Posterior cingulate gyrus (tissue), 11 donors: Measurements from ENCODE around the gene ADAMTS20.

Experiments used
- DNase-seq, 10 donors: peaks; one replicate each; pipeline versions ENCODE4 v3.0.0 to v3.0.0-alpha.2; 2020 to 2021; ENCODE audit warnings: mixed read lengths in 3 of 10
- intact Hi-C: fragments of 100-400 bp; cut with DNase I; formaldehyde crosslinking; loops from one replicate; pipeline ENCODE4 v1.15.1; 2023

The ADAMTS20 gene

DNA sequence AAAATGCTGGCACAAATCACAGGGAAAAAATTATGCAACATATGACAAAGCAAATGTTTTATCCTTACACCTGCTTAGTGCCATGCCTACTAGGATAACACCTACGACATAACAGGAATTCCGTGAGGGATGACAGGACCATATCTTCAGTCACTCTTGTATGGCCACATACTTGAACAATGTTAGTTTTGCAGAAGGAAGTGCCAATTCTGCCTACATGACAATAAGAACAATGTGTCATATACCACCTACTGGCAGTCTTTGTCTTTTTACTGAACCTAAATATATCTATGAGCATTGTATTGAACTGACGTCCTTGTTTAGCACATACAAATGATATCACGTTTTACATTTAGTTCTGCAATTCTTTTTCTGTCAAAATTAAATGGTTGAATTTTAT is 234.0 kb downstream of the ADAMTS20 start:
- DNase-seq, result no peak

DNA sequence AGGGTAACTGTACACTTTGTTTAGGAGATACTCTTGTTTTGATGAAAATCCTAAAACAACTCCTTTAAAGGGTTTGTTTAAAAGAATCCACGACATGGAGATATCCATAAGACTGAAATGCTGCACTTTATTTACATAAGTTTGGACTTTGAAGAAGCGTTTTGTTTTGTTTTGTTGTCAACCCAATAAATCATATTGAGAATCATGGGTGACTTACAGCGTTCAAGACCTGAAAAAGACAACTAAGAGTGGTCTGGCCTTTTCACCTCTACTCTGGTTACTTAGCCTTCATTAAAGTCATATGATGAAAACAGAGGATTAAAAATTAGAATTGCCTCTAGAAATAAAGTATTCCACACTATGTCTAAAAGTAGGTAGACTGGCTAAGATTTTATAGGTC is 234.8 kb downstream of the ADAMTS20 start:
- intact Hi-C loops, result no loop called here
- DNase-seq, result no peak

More for the DNA sequence above, 234.0 kb downstream of the ADAMTS20 start:
- intact Hi-C loops, result no loop called here

GRCh38 chr12:43316520-43316919 is 235.5 kb downstream of the ADAMTS20 start:
- intact Hi-C loops, result no loop called here

GRCh38 chr12:43315961-43316360 is 236.0 kb downstream of the ADAMTS20 start:
- no peak for DNase-seq

More at GRCh38 chr12:43316520-43316919, 235.5 kb downstream of the ADAMTS20 start:
- no peak for DNase-seq

DNA sequence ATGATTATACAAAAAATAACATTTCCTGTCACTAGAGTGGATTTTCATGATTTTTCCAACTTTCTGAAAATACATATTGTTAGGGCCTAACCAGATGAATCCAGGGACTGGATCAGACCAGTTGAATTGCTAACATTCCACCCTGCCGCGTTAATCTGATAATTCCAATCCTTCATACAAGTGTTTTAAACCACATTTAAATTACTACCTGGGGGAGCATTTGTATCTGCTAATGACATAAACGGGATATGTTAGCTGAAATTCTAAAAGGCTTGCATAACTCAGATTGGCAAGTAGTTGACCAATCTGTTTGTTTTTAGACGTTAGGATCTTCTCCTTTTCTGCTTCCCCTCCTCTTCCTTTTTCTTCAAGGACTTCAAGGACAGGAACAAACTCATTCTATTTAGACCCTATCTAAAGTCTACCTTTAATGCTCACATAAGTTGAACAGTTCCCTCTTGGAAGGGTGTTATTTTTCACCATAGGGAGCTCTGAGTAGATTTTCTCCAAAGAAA is 239.0 kb downstream of the ADAMTS20 start:
- DNase-seq, result no peak
- intact Hi-C loops, result no loop called here

More at GRCh38 chr12:43315961-43316360, 236.0 kb downstream of the ADAMTS20 start:
- intact Hi-C loops, result no loop called here

DNA sequence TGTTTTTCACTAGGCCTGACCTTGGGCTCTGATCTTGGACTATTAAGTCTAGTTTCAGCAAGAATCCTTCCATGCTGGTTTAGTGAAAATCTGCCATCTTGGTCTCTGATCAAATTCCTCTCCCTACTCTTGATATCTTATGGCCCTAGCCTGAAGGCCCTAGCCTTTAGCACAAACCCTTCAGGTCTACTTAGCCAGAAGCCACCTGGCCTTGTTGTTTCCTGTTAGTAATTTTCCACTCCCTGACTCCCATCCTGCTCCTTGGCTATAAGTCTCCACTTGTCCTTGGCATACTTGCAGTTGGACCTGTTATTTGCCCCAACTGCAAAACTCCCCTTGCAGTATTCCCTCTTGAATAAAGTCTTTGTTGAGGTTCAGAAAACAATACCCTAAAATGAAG is 241.4 kb downstream of the ADAMTS20 start:
- intact Hi-C loops, result no loop called here
- no peak for DNase-seq

- intact Hi-C loops, result no loop called here
Measured at GRCh38 chr12:43309959-43310358, 242.0 kb downstream of the ADAMTS20 start.

GRCh38 chr12:43308776-43309175 is 243.2 kb downstream of the ADAMTS20 start:
- intact Hi-C loops, result no loop called here
- no peak for DNase-seq

More at GRCh38 chr12:43309959-43310358, 242.0 kb downstream of the ADAMTS20 start:
- DNase-seq, result no peak

- DNase-seq, result no peak
- intact Hi-C loops, result no loop called here
Measured at GRCh38 chr12:43307126-43307525, 244.9 kb downstream of the ADAMTS20 start.

DNA sequence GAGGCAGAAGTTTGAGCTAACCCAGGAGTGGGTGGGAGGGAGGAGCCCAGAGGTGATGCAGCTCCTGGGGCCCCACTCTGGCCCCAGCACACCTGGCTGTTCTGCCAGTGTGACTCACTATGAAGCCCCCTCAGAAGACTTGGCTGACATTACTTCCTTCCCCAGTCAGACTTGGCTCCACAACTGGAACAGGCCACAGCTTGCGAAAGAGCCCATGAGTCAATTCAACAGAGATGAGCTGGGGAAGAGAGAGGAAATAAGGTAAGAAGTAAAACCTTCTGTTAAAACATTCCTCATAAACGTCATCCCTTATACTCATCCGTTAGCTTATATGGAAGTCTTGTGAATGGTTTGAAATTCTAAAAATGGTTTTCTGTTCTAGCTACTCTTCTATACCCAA is 245.9 kb downstream of the ADAMTS20 start:
- no peak for DNase-seq

GRCh38 chr12:43305065-43305464 is 246.9 kb downstream of the ADAMTS20 start:
- DNase-seq, result no peak
- intact Hi-C loops, result no loop called here

More for the DNA sequence above, 245.9 kb downstream of the ADAMTS20 start:
- intact Hi-C loops, result no loop called here
